IPS-20b (cell line): ENCODE results near the gene ABCG4.
A peak's percentile ranks its signal among the peaks of the same experiment; 100 is the strongest.
"Not testable (repeated sequence)": the region's sequence is repeated elsewhere in the genome, so short reads cannot be mapped to it uniquely, and the experiment has no call there.

ENCODE experiments used
- H3K27ac ChIP-seq: one replicate; pipeline ENCODE4 v1.5.1; 2013; ENCODE audit warnings: low read length
- H3K27me3 ChIP-seq: 2 replicates; pipeline ENCODE4 v1.6.1; 2013; ENCODE audit warnings: mild to moderate bottlenecking, low read length, inconsistent platforms; ENCODE audit not compliant: insufficient read depth
- H3K36me3 ChIP-seq: 2 replicates; pipeline ENCODE4 v1.6.1; 2013; ENCODE audit warnings: low read depth, mild to moderate bottlenecking, inconsistent platforms, low read length, moderate library complexity; ENCODE audit not compliant: insufficient read depth
- H3K4me1 ChIP-seq: 2 replicates; pipeline ENCODE4 v1.6.1; 2013; ENCODE audit warnings: mild to moderate bottlenecking, control low read depth, inconsistent platforms, low read length, moderate library complexity; ENCODE audit not compliant: insufficient read depth
- H3K4me3 ChIP-seq: 2 replicates; pipeline ENCODE4 v1.5.1; 2013; ENCODE audit warnings: mild to moderate bottlenecking, low read length, inconsistent platforms
- H3K9ac ChIP-seq: 2 replicates; pipeline ENCODE4 v1.6.1; 2013; ENCODE audit warnings: low read depth, mild to moderate bottlenecking, inconsistent platforms, low read length, moderate library complexity
- H3K9me3 ChIP-seq: 2 replicates; pipeline ENCODE4 v1.6.1; 2013; ENCODE audit warnings: mild to moderate bottlenecking, low read depth, low read length, inconsistent platforms; ENCODE audit not compliant: insufficient read depth

Gene ABCG4

GRCh38 chr11:119117004-119117706 is 31.7 kb upstream of the ABCG4 start:
- no peaks in the 10 kb centered on the region for H3K27me3 ChIP-seq
- H3K36me3 ChIP-seq, result no peaks in the 10 kb centered on the region
- no peak overlapping the region for H3K9ac ChIP-seq
- H3K4me3 ChIP-seq, result no peak overlapping the region
- no peaks in the 10 kb centered on the region for H3K9me3 ChIP-seq
- peaks cover 4% of the 10 kb centered on the region; the same call in 1 of the 2 replicates for H3K4me1 ChIP-seq
- no peak overlapping the region for H3K27ac ChIP-seq

- Histone ChIP-seq H3K9me3 (no peaks in the 10 kb centered on the region), H3K36me3 (no peaks in the 10 kb centered on the region), H3K4me1 (peaks cover 9% of the 10 kb centered on the region), H3K27me3 (no peaks in the 10 kb centered on the region), H3K4me3 (no peak overlapping the region), H3K27ac (no peak overlapping the region), H3K9ac (no peak overlapping the region)
These were observed 30.6 kb upstream of the ABCG4 start for GRCh38 chr11:119118227-119118626.

DNA sequence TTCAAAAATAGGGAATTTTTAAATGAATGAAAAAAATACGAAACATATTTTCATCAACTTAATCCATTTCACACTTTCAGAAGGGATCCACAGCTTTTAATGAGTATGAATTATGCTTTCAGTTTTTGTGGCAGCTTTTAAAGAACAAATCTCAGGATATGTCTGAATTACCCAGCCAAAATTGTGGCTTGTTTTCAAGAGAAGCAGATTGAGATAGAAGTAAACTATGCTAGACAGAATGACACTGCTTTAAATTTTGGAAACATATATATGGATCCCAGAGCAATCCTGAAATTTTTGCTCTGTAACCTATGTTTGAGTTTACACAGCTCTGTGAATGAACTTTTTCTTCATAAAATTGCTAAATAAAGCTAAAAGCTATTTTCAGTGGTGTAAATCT is 29.9 kb upstream of the ABCG4 start:
- no peak overlapping the region for H3K9ac ChIP-seq
- no peaks in the 10 kb centered on the region for H3K27me3 ChIP-seq
- H3K4me1 ChIP-seq, result peaks cover 9% of the 10 kb centered on the region
- no peaks in the 10 kb centered on the region for H3K9me3 ChIP-seq
- H3K27ac ChIP-seq, result no peak overlapping the region
- peaks cover 3% of the 10 kb centered on the region for H3K36me3 ChIP-seq
- no peak overlapping the region for H3K4me3 ChIP-seq

DNA sequence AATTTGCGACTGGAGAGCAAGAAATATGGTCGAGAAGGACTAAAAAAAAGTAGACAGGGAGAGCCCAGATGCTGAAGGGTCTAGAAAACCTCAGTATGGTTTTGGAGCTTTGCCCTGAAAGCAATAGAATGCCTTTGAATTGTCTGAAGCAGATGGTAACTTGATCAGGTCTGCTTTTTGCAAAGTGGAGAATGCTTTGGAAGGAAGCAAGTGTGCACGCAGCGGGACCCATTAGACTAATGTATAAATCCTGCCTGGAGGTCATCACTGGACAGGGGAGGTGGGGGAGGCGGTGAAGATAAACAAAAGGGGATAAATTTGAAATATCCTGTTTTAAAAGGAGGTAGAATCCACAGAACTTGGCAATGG is 28.2 kb upstream of the ABCG4 start:
- Histone ChIP-seq H3K4me1 (peaks cover 9% of the 10 kb centered on the region), H3K9me3 (no peaks in the 10 kb centered on the region), H3K4me3 (peak overlapping the region; percentile 68), H3K27me3 (no peaks in the 10 kb centered on the region), H3K27ac (no peak overlapping the region), H3K9ac (peak overlapping the region; percentile 72; the same call in 1 of the 2 replicates), H3K36me3 (peaks cover 10% of the 10 kb centered on the region)

DNA sequence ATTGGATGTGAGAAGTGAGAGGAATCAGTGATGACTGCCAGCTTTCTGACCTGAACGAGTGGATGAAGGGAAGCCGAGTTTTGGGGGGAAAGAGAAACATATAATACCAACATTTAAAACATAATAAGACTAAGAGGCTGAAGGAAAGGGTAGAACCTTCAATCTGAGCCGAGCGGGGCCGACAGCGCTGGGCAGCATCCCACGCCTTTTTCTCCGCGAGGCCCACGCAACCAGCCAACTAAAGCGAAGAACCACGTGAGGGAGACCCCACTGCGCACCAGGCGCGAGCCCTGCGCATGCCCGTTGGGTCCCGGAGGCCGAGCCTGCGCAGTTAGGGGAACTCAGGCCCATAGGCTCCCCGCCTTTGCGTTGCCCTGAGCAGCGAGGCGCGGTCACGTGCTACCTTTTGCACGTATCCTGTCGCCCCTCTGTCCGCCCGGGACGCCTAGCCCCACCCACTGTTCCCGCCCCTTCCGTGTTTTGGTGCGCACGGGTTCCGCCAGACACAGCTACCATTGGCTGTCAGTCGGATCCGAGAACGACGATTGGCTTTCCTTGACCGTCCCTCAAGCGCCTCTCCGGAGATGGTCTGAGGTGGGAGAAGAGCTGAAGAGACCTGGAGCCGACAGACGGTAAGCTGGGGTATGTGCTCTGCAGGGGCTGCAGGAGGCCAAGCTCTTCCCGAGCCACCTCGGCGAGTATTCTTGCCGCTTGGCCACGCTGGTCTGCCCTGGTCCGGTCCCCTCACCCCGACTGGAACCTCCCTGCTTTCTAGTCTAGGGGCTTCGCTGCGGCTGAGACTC is 27.6 kb upstream of the ABCG4 start, which contains the start of gene HINFP:
Gene HINFP (plus strand): TSS at position 573 of the 803 bp plus-strand sequence. CDS start 5,365 bp downstream, outside the sequence.
- Histone ChIP-seq H3K36me3 (peaks cover 10% of the 10 kb centered on the region), H3K27me3 (no peaks in the 10 kb centered on the region), H3K9ac (peak within 1 kb of the TSS; percentile 93), H3K4me3 (peak within 1 kb of the TSS; percentile 97), H3K9me3 (no peaks in the 10 kb centered on the region), H3K4me1 (peaks cover 9% of the 10 kb centered on the region), H3K27ac (peak within 1 kb of the TSS; percentile 77)

DNA sequence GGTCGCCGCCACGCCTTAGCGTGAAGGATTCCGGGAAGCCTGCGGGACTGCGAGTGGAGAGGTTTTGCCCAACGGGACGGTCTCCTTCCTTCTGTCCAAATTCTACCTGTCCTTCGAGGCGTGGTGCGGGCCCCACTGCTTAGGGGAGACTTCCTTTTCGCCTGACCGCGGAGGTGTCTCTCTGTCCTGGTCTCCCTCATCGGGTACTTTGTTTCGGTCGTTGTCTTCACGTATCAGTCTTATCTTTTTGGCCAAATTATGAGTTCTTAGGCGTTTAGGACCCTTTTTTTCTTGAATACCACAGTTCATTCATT is 27.1 kb upstream of the ABCG4 start:
- no peaks in the 10 kb centered on the region for H3K27me3 ChIP-seq
- peaks cover 9% of the 10 kb centered on the region for H3K4me1 ChIP-seq
- H3K27ac ChIP-seq, result peak overlapping the region; percentile 77
- peaks cover 10% of the 10 kb centered on the region for H3K36me3 ChIP-seq
- H3K9me3 ChIP-seq, result no peaks in the 10 kb centered on the region
- peak overlapping the region; percentile 93 for H3K9ac ChIP-seq
- H3K4me3 ChIP-seq, result peak overlapping the region; percentile 97

DNA sequence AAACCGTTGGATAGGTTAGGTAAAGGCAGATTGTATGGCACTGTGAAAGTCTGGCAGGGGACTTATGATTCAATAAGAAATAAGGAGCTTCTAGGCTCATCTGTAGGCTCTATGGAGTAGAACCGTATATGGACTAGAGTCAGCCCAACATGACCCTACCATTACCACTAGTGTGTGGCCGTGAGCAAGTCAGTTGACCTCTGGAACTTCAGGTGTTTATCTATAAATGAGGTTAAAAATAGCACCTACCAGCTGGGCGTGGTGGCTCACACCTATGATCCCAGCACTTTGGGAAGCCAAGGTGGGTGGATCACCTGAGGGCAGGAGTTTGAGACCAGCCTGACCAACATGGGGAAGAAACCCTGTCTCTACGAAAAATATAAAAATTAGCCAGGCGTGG is 23.0 kb upstream of the ABCG4 start:
- Histone ChIP-seq H3K27ac (no peak overlapping the region), H3K9ac (no peak overlapping the region), H3K27me3 (no peaks in the 10 kb centered on the region), H3K4me3 (no peak overlapping the region), H3K36me3 (peaks cover 24% of the 10 kb centered on the region), H3K9me3 (no peaks in the 10 kb centered on the region), H3K4me1 (peaks cover 6% of the 10 kb centered on the region)

DNA sequence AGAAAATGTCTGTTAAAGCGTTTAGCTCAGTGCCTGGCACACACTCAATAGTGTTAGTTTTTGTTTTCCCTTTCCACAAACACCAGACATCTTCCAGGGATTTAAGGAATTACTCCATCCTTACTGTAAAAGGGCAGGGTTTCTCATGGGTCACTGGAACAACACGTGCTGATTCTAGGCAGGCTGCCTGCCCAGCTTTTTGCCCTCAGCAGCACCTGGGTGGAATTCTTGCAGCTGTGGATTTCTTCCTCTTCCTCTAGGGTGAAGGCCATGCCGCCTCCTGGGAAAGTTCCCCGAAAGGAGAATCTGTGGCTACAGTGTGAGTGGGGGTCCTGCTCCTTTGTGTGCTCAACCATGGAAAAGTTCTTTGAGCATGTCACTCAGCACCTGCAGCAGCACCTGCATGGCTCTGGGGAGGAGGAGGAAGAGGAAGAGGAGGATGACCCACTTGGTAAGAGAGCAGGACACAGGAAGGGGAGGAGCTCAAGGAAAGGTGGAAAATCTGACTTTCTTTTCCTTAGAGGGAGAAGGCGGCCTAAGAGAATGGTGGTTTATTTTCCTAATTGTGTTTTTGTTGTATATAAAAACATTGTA is 22.1 kb upstream of the ABCG4 start:
- Histone ChIP-seq H3K9me3 (no peaks in the 10 kb centered on the region), H3K4me3 (no peak overlapping the region), H3K36me3 (peaks cover 33% of the 10 kb centered on the region), H3K4me1 (peaks cover 6% of the 10 kb centered on the region), H3K27me3 (no peaks in the 10 kb centered on the region), H3K27ac (no peak overlapping the region), H3K9ac (no peak overlapping the region)

- no peak overlapping the region for H3K9ac ChIP-seq
- no peak overlapping the region for H3K4me3 ChIP-seq
- H3K36me3 ChIP-seq, result peaks cover 56% of the 10 kb centered on the region
- H3K27me3 ChIP-seq, result no peaks in the 10 kb centered on the region
- no peaks in the 10 kb centered on the region for H3K9me3 ChIP-seq
- H3K27ac ChIP-seq, result no peak overlapping the region
- H3K4me1 ChIP-seq, result no peaks in the 10 kb centered on the region
These were observed 18.2 kb upstream of the ABCG4 start for GRCh38 chr11:119130662-119131061.

- Histone ChIP-seq H3K27ac (no peak overlapping the region), H3K9me3 (no peaks in the 10 kb centered on the region), H3K27me3 (no peaks in the 10 kb centered on the region), H3K36me3 (peaks cover 53% of the 10 kb centered on the region), H3K4me1 (no peaks in the 10 kb centered on the region), H3K9ac (no peak overlapping the region), H3K4me3 (no peak overlapping the region)
These were observed 14.4 kb upstream of the ABCG4 start for GRCh38 chr11:119134389-119134978.

DNA sequence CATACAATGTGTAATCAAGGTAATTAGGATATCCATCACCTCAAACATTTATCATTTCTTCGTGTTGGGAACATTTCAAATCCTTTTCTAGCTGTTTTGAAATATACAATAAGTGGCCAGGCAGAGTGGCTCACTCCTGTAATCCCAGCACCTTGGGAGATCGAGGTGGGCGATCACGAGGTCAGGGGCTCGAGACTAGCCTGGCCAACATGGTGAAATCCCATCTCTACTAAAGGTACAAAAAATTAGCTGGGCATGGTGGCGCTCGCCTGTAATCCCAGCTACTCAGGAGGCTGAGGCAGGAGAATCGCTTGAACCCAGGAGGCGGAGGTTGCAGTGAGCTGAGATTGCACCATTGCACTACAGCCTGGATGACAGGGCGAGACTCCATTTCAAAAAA is 9.6 kb upstream of the ABCG4 start:
- H3K4me1 ChIP-seq, H3K9ac ChIP-seq, H3K27ac ChIP-seq, H3K9me3 ChIP-seq, H3K4me3 ChIP-seq, H3K36me3 ChIP-seq, H3K27me3 ChIP-seq: not testable (repeated sequence)
